Islet of Langerhans (tissue), 1 donor: ENCODE data around the gene PET117.
"Not testable (repeated sequence)": the region's sequence is repeated elsewhere in the genome, so short reads cannot be mapped to it uniquely, and the experiment has no call there.

Experiments
- FAIRE-seq: peaks from one replicate; lab custom pipeline; 2011; peaks lifted over from hg19 to GRCh38; lab: Jason Lieb, UNC

PET117 gene, protein sequence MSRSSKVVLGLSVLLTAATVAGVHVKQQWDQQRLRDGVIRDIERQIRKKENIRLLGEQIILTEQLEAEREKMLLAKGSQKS

GRCh38 chr20:18137412-18138265 lies at the start of gene PET117, which contains the start of gene KAT14:
PET117 (plus strand) TSS chr20:18137863; CDS start chr20:18137956, 93 bp downstream.
KAT14 (plus strand) TSS chr20:18137863; CDS start chr20:18142661, 4,798 bp downstream.
- no peak for FAIRE-seq

GRCh38 chr20:18088298-18088697 lies 49.4 kb upstream of the PET117 start:
- not testable (repeated sequence) for FAIRE-seq

DNA sequence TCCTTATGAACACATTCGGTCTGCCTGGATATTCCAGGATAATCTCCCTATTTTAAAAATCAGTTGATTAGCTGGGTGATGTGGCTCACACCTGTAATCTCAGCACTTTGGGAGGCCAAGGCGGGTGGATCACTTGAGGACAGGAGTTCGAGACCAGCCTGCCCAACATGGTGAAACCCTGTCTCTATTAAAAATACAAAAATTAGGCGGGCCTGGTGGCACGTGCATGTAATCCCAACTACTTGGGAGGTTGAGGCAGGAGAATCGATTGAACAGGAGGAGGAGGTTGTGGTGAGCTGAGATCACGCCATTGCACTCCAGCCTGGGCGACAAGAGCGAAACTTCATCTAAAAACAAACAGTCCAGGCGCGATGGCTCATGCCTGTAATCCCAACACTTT lies 48.8 kb upstream of the PET117 start:
- FAIRE-seq, result not testable (repeated sequence)

GRCh38 chr20:18090044-18090443 lies 47.6 kb upstream of the PET117 start:
- no peak for FAIRE-seq

DNA sequence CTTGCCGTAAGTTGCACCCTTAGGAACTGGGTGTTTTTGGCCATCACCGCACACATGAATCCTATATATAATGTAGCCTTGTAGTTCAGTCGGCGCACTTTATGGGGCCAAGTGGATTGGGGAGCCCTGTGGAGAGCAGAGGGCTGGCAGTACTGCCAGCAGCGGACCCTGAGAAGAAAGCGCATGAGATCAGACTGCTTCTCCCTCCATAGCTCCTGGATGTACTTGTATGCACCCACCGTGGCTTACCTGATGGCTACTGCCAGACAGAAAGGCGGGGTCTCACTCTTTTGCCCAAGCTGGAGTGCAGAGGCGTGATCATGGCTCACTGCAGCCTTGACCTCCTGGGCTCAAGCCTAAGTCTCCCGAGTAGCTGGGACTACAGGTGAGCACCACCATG lies 47.2 kb upstream of the PET117 start:
- no peak for FAIRE-seq

DNA sequence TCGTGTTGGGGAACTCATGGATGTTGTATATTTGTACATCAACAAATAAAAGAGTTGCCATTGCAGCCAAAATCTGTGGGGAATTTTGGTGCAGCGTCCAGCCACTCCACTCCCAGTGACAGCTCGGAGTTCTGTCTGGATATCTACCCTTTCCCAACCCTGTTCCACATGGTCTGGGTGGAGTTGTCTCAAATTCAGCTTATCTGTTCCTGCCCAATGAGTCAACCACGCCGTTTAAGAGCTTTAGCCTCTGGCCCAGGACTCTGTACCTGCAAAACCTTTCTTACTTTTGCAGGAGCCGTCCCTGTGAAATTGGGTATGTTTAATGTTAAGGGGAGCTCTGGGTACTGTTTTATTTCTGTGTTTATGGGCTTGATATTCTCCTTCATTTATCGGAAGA lies 46.0 kb upstream of the PET117 start:
- FAIRE-seq, result no peak

- FAIRE-seq, result no peak
These were observed 44.8 kb upstream of the PET117 start for GRCh38 chr20:18092890-18093289.

GRCh38 chr20:18093388-18093787 lies 44.3 kb upstream of the PET117 start:
- no peak for FAIRE-seq

GRCh38 chr20:18094191-18094590 lies 43.5 kb upstream of the PET117 start:
- FAIRE-seq, result no peak

- FAIRE-seq, result not testable (repeated sequence)
These were observed 37.1 kb upstream of the PET117 start for GRCh38 chr20:18100569-18100968.

DNA sequence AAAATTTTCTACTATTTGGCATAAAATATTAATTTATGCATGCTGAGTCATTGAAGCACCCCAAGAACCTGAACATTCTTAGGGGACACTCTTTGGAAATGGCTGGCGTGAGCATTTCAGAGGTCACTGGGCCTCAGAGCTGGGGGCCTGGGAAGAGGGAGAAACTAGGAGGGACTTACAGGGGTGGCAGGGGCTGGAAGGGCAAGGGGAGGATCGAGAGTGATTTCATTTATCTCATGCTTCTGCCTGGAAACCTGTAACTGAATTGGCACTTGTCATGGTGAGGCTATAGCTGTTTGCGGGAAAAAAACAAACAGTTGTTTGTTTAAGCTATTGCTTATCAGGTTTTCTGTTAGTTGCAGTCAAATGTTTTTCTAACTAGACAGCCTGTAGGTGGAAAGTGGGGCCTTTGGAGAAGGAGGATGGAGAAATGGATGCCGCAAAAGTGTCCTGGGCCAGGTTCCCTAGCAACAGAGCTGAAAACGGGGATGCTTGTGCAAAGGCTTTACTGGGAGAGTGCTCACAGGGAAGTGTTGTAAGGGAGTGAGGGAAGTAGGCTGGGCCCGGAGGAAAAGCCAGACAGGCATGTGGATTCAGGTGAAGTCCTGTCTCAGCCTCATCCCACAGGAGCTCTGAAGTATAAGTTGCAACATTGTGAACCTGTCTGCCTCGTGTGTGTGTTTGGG lies 36.4 kb upstream of the PET117 start:
- FAIRE-seq, result no peak

DNA sequence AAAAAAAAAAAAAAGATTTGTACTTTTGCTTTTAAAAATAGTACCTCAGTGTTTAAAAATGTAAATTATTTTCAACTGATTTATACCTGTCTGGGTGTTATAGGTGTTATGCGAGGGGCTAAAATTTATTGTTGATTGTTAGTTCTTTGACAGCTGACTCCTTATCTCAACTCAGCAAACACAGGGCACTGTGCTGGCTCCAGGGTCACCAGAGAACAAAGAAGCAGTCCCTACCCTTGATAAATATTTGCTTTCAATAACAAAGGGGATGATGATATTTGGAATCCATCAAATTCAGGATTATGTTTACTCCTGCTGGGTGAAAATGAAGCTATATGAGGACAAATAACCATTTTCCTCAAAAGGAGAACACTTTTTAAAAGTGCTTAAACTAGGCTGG lies 34.2 kb upstream of the PET117 start:
- FAIRE-seq, result no peak

GRCh38 chr20:18108326-18108725 lies 29.3 kb upstream of the PET117 start:
- FAIRE-seq, result no peak

DNA sequence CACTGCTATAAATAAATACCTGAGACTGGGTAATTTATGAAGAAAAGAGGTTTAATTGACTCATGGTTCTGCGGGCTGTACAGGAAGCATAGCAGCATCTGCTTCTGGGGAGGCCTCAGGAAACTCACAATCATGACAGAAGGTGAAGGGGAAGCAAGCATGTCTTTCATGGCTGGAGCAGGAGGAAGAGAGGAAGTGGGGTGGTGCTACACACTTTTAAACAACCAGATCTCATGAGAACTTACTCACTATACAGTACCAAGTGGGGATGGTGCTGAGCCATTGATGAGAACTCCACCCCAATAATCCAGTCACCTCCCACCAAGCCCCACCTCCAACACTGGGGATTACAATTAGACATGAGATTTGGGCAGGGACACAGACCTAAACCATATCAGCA lies 9.1 kb upstream of the PET117 start:
- FAIRE-seq, result not testable (repeated sequence)

- FAIRE-seq, result no peak
These were observed 5.0 kb upstream of the PET117 start for GRCh38 chr20:18132663-18133062.

DNA sequence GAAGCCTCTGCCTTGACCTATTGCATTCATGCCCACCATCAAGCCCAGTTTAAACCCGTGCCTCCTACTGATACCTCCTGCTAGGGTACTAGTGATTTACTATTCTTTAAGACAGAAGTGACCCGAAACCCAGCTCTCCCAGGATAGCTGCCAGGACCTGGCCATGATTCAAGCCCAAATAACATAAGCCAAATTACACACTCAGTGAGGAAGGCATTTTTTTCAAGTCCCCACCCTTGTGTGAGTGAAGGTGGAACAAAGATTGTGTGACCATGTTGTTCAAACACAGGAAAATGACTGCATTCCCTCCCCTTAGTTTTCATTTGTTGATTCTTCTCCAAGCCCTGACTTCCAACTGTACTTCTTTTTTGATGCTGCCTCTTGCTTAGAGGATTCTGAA lies 3.7 kb upstream of the PET117 start:
- FAIRE-seq, result no peak

DNA sequence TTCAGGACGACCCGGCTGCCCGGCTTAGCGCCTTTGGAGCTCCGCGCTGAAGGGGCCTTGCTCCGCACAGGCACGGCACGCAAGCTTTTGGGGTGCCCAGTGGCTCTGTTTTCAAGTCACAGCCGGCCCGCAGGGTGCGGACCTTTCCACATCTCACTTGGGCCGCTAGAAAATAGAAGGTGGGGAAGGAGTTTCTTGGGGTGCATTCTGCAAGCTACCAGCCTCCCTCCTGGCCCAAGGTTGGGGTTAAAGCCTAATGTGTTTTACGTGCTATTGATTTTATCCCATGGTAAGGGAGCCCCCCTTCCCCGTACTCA lies 561 bp downstream of the PET117 start:
- FAIRE-seq, result no peak

- FAIRE-seq, result no peak
These were observed 1.2 kb downstream of the PET117 start for GRCh38 chr20:18138639-18139583.

- no peak for FAIRE-seq
These were observed 2.2 kb downstream of the PET117 start for GRCh38 chr20:18139832-18140231.

DNA sequence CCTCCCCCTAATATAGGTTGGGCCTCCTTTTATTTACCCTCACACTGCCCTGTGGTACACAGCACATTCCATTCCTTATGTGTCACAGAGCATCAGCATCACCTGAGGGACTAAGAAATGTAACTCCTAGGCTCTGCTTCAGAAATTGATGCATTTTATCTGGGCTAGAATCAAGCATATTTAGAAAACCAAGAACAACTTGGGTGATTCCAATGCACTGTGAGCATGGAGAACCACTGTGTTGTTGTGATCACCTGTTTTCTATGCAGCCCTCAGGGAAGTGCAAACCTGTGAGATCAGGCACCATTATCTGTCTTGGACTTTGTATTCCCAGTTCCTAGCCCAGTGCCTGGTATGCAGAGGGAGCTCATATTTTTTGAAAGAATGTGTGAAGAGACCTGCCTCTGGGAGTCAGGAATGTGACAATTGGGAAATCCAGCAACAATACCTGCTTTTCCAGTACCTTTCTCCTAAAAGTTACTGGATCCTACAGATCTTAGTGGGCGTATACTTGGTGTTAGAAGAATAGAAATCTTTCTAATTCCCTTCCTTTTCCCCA lies 7.0 kb downstream of the PET117 start:
- no peak for FAIRE-seq

DNA sequence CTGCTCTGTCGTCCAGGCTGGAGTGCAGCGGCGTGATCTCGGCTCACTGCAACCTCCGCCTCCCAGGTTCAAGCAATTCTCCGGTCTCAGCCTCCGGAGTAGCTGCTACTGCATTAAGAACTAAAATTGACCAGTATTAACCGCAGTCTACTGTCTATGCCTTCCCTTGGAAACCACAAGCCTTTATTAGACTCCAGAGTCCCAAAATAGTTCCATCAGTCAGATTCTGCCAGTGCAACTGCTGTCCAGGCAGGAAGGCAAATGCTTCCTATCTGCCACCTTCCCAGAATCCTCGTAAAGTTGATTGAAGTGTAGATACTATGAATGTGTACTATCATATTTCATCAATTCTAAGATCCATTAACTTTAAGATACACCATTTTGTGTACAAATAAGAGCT lies 16.7 kb downstream of the PET117 start:
- FAIRE-seq, result no peak

DNA sequence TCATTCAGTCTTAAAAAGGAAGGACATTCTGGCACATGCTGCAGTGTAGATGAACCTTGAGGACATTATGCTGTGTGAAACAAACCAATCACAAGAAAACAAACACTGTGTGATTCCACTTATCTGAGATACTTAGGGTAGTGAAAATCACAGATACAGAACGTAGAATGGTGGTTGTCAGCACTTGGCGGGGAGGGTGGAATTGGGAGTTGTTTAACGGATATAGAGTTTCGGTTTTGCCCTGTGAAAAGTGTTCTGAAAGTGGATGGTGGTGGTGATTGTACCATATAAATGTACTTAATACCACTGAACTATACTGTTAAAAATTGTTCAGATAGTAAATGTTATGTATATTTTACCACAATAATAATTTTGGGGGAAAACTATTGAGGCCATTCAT lies 18.4 kb downstream of the PET117 start:
- FAIRE-seq, result no peak
